GM19324 (cell line): Measurements from ENCODE around the gene AASS.
A peak's percentile ranks its signal among the peaks of the same experiment; 100 is the strongest.
"Not testable (repeated sequence)": the region's sequence is repeated elsewhere in the genome, so short reads cannot be mapped to it uniquely, and the experiment has no call there.

Experiments
- ATAC-seq: cut with Tn5 transposase; IDR thresholded peaks from one replicate; pipeline ENCODE4 v1.9.1; 2021; ENCODE audit warnings: mild to moderate bottlenecking, moderate library complexity; ENCODE audit not compliant: unreplicated experiment, low FRiP score

AASS gene

DNA sequence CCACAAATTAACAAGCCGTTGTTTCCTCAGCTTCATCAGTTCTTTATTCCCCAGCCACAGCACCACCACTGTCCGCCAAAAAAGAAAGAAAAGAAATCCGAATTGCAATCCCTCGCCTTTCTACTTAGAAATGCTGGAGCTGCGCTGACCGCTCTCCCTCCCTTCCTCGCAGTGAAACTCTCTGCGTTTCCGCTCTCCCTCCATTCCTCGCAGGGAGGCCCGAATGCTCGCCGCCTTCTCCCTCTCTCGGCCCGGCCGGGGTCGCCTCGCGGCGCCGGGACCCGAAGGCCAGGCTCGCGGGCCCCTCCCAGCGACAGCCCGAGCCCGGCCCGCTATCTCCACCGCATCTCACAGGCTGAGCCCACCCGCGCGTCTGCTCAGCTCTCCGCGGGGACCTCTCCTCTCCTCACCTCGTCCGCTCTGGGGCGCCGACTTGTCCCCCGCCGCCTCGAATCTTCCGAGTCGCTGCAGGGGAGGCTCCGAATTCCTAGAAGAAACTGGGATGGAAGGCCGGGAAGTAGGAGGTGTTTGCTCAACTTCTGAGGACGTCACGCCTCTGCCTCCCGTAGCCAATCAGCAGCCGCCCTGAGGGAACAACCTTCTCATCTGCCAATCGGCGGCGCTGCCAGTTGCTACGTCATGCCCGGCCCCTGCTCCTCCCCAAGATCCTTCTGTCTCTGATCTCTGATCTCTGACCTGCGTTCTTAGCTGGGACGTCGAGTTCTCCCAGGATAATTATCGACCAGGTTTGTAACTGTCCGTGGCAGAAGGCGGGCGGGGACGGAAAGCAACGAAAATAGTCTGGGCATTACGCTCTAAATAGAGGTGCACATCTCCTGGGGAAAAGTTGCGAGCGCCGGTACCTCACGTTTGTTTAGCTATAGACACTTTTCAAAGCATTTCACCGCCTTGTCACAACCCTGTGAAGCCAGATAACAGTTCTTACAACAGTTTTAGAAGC, at the start of gene AASS:
TSS of gene AASS (minus strand) at position 499 of the 961 bp plus-strand sequence. CDS start 10,523 bp downstream, outside the sequence.
- ATAC-seq, result peak; percentile 100

DNA sequence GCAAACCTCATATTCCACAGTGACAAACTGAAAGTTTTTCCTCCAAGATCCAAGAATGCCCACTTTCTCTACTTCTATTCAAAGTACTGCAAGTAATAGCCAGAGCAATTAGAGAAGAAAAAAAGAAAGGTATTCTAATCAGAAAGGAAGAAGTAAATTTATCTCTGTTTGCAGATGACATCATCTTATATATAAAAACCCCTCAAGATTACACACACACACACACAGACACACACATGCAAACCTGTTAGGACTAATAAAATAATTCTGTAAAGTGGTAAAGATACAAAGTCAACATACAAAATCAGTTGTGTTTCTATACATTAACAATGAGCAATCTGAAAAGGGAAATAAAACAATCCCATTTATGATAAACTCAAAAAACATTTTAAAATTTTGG, 44.7 kb upstream of the AASS start:
- no peak for ATAC-seq

DNA sequence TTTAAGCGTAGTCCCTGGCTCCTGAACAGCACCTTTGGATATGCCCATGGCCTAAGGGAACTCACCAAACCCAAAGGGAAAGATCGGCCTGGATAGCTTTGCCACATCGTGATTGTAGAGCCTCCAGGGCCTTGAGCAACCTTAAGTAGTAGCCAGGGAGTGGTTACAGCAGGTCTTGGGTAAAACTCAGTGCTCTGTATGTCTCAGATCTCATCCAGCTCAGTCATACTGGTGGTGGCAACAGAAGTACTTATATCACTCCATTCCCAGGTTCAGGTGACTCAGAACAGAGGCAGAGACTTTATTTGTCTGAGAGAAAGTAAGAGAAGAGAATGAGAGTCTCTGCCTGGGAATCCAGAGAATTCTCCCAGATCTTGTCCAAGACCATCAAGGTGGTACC, 39.1 kb upstream of the AASS start:
- no peak for ATAC-seq

DNA sequence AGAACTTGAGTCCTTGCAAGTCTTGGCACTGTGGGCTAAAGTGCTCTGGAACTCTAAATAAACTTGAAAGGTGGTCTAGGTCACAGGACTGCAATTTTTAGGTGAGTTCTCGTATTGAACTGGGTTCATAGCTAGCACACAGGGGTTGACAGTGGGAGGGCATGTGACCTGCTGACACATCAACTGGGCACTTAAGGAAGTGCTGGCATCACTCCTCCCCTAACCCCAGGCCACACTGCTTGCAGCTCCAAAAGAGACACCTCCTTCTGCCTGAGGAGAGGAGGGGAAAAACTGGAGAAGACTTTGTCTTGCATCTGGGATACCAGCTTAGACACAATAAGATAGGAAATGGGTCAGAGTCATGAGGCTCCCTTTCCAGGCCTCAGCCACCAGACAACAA, 38.0 kb upstream of the AASS start:
- no peak for ATAC-seq

DNA sequence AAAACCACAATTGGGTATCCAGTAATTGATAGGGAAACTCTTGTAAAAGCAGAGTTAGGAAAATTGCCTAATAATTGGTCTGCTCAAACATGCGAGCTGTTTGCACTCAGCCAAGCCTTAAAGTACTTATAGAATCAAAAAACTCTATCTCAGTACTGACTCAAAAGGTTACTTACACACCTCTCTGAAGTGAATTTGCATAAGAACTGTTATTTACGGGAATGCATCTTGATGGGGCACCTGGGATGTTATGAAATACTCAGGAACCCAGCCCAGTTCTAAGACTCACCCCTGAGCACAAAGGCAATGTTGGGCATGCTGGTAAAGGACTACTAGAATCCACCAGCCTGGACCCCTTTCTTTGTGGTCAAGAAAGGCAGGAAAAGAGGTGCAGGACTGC, 28.1 kb upstream of the AASS start:
- ATAC-seq, result not testable (repeated sequence)

DNA sequence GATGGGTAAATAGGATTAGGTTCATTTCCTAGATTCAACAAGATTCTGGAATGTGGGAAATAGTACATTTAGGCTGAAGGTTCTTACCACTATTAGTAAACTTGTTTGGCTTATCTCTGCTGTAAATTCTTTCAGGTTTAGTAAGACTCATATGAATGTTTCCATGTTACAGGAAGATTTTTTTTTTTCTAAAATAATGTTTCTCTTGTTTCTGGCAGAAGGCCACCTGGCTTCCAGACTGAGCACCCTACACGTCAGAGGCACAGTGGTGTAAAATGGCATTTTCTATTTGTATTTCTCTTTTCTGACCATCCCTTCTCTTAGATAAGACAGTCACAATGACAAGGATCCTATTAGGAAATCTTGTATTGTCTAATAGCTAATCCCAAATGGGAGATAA, 22.7 kb upstream of the AASS start:
- ATAC-seq, result no peak

DNA sequence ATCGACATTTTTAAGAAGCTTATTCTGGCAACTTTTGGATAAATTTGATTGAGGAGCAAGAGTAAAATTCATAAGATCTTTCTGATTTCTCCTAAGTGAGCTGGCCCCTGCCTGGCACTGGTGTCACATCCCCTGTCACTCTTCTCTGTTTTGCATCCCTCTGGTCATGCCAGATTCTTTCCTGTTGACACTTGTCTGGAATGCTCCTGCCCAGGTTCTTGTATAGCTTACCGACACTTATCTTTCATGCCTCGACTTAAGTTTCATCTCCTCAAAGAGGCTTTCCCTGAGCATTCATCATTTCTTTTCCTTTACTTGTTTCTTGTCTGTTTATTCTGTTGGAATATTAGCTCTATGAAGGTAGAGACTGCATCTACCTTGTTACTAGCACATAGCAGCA, 22.2 kb upstream of the AASS start:
- no peak for ATAC-seq

DNA sequence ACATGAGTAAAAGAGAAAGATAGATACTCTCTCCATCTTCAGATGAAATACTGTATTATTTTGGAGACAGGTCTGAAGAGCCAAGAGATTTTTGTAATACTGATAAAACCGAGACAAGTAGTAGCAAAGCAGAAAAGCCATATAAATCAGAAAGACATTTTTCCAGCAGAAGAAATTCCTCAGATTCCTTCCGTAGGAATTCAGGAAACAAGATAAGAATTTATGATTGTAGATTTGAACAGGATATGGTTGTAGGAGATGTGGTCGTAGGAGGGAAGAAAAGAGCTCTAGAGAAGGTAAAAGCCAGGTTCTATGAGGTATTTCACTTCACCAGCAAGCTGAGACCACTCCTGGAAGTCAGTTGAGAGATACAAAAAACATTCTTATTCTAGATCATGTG, 17.6 kb upstream of the AASS start:
- no peak for ATAC-seq

DNA sequence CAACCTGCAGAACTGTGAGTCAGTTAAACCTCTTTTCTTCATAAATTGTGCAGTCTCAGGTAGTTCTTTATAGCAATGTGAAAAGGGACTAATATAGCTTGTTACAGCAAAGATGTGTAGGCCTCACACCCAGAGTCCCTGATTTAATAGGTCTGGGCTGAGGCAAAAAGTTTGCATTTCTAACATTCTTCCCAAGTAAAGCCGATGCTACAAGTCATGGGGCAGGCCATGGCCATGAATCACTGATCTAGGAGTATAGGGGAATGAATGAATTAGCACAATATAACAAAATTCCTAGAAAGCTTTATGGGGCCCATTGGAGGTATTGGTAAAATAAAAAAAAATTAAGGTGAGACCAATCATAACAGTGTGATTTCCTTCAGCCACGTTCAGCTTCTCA, 11.5 kb upstream of the AASS start:
- no peak for ATAC-seq

DNA sequence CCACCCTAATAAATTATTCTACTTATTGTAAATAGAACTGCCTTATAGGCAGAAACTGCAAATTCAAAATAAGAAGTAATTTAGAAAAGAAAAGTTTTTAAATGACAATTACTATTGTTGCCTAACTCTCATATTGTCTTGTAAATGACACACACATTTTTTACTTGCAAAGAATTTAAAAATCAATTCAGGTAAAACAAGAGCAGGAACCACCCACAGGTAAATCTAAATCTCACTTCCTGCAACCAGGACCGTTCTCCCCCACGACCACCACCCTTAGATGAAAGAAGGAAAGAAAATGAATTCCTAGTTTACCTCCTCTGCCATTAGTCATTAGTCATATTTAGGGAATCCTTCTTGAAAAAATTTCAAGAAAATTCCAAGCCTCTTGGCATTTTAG, 4.8 kb upstream of the AASS start:
- ATAC-seq, result no peak

DNA sequence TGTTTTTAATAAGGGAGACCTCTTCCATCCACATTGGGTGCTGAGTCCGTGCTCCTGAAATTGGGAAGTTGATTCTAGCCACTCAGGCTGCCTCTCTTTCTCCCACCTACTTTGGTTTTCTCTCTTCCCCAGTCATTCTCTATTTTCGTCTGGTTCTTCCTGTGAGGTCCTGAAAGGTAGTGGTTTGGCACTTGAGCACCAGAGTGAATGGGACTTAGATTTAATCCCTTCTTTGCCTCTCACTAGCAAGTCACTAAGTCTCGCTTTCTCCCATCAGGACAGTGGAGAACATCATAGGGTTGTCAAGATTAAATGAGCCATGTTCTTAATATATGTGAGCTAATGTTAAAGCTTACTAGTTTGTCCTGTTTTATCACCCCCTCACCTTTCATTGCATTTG, 4.0 kb upstream of the AASS start:
- no peak for ATAC-seq

DNA sequence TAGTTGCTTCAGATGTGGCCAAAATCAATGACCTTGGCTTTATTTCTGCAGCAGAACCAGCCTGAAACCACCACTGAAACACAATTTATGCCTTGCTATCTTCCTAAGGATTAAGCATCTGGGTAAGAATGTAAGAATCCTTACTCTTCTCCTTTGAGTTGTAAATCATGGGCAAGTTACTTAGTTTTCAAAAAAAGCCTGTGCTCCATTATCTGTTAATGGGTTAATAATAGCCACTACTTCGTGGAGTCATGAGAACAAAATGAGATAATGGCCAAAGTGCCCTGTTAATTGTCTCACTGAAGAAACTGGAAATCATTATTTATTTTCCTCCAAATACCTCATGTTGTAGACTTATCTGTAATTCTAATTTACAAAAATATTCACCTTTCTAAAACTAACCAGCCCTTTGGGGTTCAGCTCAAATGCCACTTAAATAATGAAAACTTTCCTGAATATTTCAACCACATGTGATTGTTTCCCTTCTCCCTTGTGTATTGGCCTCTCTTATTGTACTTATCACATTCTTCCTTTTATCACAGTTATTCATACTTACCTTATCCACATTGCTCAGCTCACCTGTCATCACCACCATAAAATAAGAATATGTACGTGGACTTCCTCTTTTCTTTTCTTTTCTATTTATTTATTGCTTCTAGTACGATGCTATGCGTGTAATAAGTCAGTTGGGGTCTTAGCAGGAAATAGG, 2.0 kb upstream of the AASS start:
- ATAC-seq, result no peak

DNA sequence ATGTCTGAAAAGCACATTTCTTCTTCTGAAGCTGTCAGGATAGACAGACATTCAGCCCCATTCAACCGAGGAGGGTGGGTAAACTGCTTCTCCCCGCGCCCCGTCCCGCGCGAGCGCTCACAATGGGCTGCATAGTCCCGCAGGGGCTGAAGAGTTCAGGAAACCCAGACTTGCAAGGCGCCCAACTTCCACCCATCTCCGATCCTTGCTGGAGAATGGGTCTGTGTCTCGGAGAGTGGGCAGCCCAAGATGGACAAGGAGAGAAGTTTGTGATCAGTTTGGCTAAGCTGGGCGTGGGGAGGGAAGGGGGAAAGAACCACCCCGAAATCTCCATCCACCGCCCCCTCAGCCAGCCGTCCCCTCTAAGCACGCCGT, 686 bp downstream of the AASS start:
- no peak for ATAC-seq

DNA sequence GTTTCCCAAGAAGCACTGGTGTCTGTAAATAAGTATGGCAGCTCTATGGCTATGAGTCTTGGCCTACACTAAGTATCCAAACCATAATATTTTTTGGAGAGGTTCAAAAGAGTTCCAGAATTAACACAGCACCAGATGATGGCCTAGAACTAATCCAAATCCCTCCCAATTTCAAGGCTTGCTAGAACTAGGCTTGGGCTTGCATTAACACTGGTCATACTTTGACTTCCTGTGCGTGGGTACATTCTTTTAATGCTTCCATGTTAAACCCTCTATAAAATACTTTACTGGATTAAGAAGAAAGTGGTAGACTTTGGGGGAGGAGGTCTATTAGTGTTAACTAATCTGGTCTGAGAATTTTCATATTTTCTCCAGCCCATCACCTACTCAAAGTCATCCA, 3.1 kb downstream of the AASS start:
- no peak for ATAC-seq

DNA sequence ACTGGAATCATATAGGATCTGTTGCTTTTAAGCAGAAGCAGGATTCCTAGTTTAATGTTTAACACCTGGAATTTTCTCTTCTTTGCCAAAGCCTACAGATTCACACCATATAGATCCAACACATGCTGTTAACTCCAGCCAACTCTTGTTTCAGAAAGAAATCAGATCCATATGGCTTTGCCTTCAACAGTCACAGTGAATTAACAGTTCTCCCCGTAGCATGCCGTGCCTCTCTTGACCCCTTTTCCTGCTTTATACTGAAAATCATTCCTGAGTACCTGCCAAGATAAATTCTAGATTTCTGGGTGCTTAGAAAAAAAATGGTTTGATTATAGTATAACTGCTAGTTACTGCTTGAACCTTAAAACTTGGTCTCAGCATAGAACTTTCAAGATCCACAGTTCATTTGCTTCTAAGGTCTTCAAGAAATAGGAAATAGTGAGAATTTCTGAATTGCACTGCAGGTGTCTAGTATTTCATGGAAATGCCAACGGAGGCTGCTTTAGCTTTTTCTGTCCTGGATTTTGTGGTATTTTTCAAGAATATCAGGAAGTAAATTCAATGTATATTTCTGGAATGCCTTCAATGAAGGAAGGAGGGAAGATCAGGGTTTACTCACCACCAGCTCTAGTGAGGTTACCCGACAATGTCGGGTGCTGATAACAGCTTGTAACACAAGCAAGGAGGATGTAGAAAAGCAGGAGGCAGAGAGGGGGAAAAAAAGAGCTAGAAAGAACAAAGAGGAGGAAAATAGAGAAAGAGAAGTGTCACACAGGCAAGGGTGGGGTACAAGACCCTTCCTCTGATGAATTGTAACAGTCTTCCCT, 6.6 kb downstream of the AASS start:
- ATAC-seq, result no peak

DNA sequence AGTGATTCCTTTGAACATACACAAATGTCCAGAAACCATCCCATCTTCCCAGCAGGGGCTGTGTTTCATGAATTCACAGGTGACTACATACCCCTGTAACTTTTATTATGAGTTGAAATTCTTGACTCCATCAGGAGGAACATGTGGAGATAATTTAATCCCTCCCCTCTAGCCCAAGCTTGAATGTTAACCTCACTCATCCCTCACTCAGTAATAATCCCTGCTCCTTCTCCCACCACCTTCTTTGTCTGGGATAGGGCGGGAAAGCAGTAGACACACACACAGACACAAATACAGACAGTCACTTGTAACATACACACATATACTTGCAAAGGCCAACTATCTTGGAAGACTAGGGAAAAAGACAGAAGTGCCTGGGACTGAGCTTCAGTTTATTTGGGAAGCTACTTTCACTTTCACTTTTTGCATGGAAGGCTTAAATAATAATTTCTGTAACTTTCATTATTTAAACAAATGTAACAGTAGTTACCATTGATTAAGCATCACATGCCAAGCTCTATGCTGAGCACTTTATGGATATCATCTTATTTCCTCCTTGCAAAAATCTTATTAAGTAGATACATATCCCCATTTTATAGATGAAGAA, 7.3 kb downstream of the AASS start:
- ATAC-seq, result no peak

DNA sequence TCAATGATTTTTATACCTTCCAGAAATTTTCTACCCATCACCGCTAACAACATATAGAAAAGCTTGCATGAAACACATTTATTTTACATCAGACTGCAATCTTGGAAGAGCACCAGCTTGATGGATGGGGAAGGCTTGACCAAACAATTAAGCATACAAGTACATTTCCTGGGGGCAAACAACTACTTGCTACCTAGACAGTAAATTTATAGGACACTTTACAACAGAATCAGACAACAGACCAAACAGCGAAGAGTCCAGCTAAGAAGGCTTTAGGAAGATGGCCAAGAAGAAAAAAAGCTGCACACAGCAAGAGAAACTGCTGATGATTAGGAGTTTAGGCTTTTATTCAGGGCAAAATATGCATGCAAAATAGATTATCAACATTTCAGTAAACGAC, 8.0 kb downstream of the AASS start:
- no peak for ATAC-seq

DNA sequence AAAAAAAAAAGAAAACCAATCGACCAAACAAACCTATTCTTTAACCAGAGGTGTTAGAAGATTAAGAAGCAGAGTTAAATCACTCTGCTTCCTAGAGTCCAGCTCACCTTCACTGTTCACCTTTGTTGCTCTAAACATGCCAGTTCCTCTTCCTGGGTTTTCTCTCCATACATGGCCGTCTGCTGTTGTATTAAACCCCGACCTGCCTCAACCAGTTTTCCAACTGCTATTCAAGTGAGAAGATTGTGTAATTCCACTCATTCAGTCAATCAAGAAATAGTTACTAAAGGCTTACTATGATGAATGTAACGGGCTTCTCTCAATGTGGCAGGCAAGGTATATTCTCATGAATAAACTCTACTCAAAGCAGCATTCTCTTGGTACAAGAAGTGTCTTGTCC, 8.8 kb downstream of the AASS start:
- no peak for ATAC-seq

DNA sequence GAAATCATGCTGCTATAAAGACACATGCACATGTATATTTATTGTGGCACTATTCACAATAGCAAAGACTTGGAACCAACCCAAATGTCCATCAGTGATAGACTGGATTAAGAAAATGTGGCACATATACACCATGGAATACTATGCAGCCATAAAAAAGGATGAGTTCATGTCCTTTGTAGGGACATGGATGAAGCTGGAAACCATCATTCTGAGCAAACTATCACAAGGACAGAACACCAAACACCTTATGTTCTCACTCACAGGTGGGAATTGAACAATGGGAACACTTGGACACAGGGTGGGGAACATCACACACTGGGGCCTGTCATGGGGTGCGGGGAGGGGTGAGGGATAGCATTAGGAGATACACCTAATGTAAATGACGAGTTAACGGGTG, 9.3 kb downstream of the AASS start:
- ATAC-seq, result not testable (repeated sequence)

DNA sequence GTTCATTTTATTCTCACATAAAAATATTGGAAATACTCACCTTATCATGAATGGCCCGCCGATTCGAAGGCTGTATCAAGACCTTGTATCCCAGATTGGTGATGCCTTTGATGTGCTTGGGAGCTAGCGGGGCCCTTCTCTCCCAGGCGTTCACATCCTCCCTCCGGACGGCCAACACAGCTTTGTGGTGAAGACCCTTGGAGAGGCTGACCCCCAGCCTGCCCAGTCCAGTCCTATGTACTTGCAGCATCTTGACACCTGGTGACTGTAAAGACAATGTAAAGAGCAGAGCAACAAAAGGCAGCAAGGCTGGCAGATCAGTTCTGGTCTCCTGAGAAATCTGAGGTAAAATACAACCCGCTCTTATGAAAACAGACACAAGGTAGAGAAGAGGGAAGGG, 10.6 kb downstream of the AASS start:
- no peak for ATAC-seq

DNA sequence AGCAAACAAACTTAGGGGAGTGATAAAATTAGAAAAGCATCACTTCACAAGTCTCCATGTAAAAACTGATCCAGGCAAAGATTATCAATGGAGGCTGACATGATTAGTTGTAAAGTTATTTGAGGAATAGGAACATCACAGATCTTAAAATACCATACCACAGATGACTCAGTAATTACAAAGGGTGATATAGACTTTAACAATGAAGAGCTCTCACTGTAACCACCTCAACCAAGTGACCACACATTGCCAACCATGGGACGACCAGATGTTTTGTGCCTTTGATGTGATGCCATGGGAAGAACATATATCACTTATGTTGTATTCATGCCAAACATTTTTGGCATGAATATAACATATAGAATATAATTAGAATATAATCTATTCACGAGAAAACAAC, 11.7 kb downstream of the AASS start:
- ATAC-seq, result no peak
